ENCODE measurements around the gene KHDC3L.

The KHDC3L gene

DNA sequence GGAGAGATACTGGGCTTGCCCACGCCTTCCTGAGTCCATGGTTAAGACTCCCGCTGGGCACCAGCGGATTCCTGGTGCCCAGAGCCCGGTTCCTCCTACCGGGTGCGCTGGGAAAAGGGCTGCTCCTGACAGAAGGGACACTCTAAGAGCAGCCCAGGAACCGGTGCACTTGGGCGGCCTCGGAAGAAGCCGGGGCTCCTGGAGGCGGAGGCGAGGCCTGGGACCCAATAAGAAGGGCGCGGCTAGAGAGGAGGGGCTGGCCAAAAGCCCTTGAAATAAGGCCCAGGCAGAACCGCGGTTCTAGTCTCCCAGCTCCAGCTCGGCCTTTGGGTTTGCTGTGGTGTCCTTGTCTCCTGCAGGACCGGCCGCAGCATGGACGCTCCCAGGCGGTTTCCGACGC lies at the start of gene KHDC3L:
Gene KHDC3L, plus strand, starts transcription at position 301 of the 400 bp plus-strand sequence. Its CDS starts 72 bp downstream, at position 373.
- no peak for DNase-seq

DNA sequence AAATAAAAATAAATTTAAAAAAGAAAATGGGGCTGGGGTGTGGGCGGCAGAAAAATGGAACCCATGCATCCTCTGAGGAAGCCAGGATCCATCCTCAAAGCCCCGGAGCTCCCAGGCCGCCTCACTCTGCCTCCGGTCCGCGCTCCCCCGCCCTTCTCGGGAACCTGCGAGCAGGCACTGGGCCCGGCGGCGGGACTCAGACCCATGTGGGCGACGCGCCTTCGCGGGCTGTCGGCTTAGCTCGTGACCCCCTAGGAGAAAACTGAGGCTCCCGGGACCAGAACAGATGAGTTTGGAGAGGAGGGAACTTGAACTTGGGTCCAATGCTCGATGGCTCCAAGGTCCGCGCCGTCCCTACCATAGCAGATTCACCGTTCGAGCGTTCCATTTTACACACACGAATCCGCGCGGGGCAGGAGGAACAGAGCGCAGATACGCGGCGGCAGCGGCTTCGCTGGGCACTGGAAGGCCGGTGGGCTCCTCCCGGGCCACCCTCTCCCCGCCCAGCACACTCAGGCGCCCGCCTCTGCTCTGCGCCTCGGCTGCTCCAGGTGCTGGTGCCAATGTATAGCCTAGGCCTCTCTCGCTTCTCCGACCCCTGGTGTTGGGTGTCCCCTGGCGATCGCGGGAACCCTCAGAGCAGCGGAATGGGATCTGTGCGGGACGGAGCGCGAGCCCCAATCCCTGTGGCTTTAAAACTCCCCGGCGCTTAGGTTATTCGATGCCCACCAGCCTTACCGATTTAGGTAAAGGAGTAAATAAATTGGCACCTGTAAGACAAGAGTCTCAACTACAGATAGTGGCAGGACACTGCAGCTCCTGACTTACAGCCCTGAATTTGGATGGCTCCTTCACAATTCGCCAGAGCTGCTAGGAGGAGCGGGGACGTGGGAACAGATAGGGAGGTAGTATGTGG lies 47.6 kb upstream of the KHDC3L start:
- no peak for DNase-seq

DNA sequence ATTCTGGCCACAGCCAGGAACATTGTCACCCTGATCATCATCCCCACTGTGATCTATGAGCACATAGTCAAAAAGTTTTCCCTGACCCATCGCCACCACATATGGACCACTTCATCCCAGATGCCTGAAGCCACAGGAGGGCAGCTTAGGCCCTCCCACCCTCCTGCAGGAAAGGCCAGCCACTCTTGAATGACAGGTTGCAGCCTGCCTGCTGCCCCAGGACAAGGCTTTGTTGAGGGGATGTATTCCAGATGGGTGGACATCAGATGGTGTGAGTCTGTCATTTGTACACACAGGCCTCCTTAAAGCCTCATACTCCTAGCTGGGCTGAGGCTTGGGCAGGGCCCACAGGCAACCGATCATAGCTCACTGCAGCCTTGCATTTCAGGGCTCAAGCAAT lies 39.1 kb upstream of the KHDC3L start:
- no peak for DNase-seq

DNA sequence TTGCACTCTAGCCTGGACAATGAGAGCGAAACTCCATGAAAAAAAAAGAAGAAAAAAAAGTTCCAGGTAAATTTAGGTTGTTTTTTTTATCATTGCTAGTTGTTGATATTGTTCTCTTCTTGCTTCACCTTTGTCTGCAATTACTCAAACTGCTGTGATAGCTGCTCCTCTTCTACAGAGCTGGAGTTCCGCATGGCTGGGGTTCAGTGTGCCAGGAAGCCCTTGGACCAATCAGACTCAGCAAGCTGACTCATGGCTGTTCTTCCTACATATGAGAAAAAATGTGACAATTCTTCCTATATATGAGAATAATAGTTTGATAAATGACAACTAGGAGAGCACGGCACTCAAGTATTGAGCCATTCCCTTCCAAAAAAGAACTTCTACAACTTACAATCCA lies 36.8 kb upstream of the KHDC3L start:
- DNase-seq = no peak

GRCh38 chr6:73328790-73329189 lies 33.7 kb upstream of the KHDC3L start:
- no peak for DNase-seq

GRCh38 chr6:73329201-73329600 lies 33.3 kb upstream of the KHDC3L start:
- no peak for DNase-seq

DNA sequence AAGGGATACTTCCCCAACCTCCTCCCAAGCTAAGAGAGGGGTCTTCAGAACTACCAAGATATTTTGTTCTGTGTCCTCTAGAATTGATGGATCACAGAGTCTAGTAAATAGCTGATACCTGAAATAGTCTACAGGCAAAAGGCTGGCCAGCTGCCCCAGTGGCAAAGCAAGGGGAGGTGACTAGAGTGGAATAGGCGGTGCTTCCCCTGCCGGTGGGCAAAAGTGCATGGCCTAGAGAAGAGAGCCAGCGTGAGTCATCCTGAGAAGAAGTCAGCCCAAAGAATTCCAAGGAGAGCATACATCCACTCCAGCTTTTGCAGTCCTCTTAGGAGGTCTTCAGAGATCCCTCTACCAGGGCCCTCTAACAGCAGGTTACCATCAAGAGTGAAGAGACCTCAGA lies 23.1 kb upstream of the KHDC3L start:
- DNase-seq = no peak

DNA sequence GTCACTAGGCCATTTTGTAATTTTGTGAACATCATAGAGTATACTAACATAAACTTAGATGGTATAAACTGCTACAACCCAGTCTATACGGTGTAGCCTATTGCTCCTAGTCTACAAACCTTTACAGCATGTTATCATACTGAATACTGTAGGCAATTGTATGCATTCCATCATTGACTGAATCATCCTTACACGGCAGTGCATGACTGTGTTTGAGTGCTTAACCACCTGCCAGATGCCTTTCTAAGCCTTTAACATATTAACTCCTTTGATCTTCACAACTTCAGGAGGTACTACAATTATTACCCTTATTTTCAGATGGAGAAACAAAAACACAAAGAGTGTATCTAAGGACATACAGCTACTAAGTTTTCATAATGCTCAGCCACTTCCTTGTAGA lies 22.4 kb upstream of the KHDC3L start:
- no peak for DNase-seq

- DNase-seq = no peak
Measured at GRCh38 chr6:73341335-73341734, 21.1 kb upstream of the KHDC3L start.

- no peak for DNase-seq
Measured at GRCh38 chr6:73342174-73342573, 20.3 kb upstream of the KHDC3L start.

GRCh38 chr6:73343164-73343563 lies 19.3 kb upstream of the KHDC3L start:
- DNase-seq = no peak

DNA sequence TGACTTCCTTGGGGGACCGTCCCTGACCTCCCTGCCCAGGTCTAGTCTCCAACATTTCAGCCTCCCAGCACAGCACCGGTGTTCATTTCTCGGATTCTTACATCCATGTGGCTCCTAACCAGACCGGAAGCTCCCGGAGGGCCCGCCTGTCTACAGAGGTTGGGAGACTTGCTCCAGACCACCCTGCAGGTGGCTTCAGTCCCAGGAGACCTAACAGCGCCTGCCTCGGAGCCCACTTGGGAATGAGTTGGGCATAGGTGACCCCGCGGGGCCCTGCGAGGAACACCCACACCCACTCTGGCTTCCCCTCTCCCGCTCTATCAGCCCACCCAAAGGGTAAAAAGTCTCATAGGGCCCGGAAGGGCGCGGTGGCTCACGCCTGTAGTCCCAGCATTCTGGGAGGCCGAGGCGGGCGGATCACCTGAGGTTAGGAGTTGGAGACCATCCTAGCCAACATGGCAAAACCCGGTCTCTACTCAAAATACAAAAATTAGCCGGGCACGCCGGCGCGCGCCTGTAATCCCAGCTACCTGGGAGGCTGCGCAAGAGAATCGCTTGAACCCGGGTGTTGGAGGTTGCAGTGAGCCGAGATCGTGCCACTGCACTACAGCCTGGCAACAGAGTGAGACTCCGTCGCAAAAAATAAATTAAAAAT lies 13.8 kb upstream of the KHDC3L start:
- no peak for DNase-seq

- no peak for DNase-seq
Measured at GRCh38 chr6:73349311-73349710, 13.1 kb upstream of the KHDC3L start.

DNA sequence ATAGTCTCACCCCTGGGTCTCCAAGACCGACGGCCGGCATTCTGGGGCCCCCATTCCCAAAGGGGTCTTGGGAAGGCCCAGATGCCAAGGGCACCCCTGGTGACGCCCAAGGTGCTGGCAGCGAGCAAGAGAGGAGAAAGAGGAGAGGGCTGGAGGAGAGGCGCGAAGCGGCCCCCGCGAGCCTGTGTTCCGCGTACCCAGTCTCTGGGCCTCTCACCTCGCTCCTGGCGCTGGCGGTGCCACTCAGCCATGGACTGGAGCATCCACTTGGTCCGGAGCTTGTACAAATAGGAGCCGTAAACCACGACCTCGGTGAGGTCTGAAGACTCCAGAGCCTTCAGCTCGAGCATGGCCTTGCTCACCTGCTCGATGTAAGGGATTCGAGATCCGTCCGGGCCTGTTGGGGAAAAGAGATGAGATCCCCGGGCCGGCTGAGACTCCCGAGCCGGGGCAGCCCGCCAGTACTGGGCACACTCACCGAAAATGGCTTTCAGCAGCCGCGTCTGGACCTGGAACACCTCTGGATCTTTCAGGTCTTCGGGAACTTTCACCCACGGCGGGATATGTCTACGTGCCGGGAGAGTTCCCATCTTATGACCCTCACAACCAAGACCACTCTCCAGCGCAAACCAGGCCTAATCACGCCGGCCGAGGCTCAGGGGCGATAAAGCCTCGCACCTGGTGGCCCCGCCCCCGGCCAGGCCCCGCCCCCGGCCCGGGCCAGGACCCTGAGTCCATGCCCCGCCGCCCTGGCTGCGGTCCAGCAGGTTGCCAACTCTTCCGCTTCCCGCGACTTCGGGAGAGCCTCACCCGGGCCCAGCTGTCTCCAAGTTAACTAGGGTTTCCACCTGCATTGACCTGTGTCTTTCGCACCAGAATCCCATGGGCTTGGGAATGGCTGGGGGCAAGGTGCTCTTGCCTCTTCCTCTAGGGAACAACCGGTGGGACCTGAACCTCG lies 8.5 kb upstream of the KHDC3L start, which contains the start of gene DPPA5:
Gene DPPA5, minus strand, starts transcription at position 641 of the 958 bp plus-strand sequence. Its CDS starts 51 bp downstream, at position 590.
- DNase-seq = no peak

DNA sequence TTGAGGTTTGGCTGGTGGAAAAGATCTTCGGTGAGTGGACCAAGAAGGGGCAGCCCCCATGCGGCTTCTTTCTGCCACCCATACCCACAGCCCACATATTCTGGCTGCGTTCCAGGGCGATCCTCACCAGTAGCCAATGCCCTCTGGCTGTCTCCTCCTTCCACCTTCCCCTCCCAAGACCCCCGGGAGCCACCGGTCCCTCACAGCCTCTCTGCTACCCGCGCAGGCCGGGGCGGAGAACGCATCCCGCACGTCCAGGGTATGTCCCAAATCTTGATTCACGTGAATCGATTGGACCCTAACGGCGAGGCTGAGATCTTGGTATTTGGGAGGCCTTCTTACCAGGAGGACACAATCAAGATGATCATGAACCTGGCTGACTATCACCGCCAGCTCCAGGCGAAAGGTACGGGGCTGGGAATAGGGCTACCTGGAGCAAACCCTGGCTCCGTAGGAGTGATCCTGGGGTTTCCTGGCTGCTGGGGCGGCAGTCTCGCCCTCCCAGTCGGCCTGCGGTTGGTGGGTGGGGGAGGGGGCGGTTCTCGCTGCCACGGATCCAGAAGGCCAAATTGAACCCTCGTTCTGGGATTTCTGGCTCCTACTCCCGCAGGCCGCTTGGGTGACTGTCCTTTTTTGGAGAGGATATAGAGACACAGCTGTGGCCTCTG lies 545 bp downstream of the KHDC3L start:
- DNase-seq = no peak

GRCh38 chr6:73363537-73363875 lies 1.0 kb downstream of the KHDC3L start:
- no peak for DNase-seq

- DNase-seq = no peak
Measured at GRCh38 chr6:73364121-73364520, 1.7 kb downstream of the KHDC3L start.

DNA sequence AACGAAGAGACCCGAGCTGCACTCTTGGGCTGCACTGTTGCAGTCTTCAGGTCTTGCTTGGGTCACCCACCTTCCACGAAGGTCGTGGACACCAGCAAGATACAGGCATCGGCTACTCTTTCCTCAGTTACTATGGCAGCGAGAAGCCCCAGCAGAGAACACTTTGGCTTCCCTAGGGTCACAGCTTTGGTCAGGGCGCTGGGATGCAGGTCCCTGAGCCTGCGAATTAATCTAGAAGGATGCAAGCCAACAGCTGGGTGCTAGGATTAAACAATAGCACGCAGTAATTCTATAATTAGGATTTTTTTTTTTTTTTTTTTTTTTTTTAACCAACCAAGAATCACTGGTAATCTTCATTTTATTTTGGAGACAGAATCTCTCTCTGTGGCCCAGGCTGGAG lies 2.1 kb downstream of the KHDC3L start:
- no peak for DNase-seq

DNA sequence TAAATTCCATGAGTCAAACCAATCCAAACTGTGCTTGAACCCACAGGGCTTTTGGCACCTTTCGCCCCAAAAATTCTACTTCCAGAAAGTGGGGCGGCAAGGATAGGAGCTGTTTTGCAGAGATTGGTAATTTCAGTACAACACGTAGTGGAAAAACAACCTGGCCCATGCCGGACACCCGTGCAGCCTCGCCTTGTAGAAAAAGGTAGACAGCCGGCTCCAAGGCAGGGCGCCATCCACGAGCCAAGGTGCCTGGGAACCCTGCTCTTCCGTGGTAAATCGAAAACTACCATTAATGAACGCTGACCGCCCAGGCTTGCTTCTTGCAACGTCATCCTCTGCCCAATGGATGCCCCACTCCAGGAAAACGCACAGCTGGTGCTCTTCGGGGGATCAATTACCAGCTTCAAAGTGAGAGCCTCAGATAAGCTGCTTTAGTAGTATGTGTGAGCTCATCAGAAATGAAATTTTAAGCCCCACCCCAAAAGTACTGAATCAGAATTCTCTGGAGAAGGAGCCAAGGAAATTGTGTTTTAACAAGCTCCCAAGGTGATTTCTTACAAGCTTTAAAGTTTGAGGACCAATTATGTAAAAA lies 5.4 kb downstream of the KHDC3L start:
- DNase-seq = no peak

DNA sequence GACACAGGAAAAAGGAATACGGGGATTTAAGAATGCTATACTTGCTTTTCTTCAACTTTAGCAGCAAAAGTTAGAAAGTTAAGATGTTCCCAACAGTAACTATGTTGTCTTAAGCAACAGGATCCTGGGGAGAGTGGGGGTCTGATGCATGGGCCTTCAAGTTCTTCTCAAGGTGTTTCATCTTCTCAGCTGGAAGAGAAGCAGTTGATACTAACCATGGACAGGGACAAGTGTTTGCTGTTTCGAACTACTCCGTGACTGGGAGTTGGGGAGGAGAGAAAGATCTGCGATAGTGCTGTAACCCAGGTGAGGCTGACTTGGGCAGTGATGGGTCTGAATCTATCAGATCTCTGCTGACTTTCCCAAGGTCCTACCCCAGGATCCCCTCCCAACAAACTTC lies 6.2 kb downstream of the KHDC3L start:
- no peak for DNase-seq

- no peak for DNase-seq
Measured at GRCh38 chr6:73369157-73369556, 6.7 kb downstream of the KHDC3L start.

GRCh38 chr6:73369563-73369962 lies 7.1 kb downstream of the KHDC3L start, which contains the start of gene OOEP:
OOEP (minus strand) TSS chr6:73369897; CDS start chr6:73369792, 105 bp downstream.
- DNase-seq = no peak

Measured in NCI-H1105 treated with DMSO at 0.1 percent for 48 hours (cell line).